NCI-H2196 treated with DMSO at 0.1 percent for 48 hours (cell line): ENCODE results near the gene HNRNPU.

ENCODE experiments used
- DNase-seq: peaks from one replicate; lab custom pipeline; 2025; ENCODE audit not compliant: unreplicated experiment; lab: John Stamatoyannopoulos, UW

The HNRNPU gene

GRCh38 chr1:244802556-244803239 is 61.6 kb downstream of the HNRNPU start:
- DNase-seq: no peak

GRCh38 chr1:244802041-244802440 is 62.3 kb downstream of the HNRNPU start:
- no peak for DNase-seq

- no peak for DNase-seq
These were observed 63.1 kb downstream of the HNRNPU start for GRCh38 chr1:244801246-244801645.

GRCh38 chr1:244800821-244801220 is 63.5 kb downstream of the HNRNPU start:
- DNase-seq: no peak
